Body of pancreas (tissue), 4 donors: ENCODE measurements around the gene MTA3. TPM values are rescaled to one million over a fixed set of nuclear protein-coding genes. Genes with fewer than 3 reads are reported as not detected.

ENCODE experiments used
- ATAC-seq: fragments of 150-250 bp; one replicate; pipeline ENCODE4 v1.9.1; 2016
- DNase-seq, 4 donors: peaks; one replicate each; pipeline ENCODE4 v3.0.0-alpha.2; 2019
- H3K27ac ChIP-seq, 4 donors: fragments of 200-600 bp; sonication (generic); 1 replicate in 3 of 4; 2 replicates in 1 of 4; pipeline versions ENCODE4 v1.5.1 to v1.6.1; 2016 to 2019; ENCODE audit warnings: mild to moderate bottlenecking in 1 of 4, mixed read lengths in 1 of 4, moderate library complexity in 1 of 4
- H3K27me3 ChIP-seq, 2 donors: fragments of 200-600 bp; sonication (generic); one replicate each; pipeline ENCODE4 v1.6.0; 2016; ENCODE audit warnings: mild to moderate bottlenecking in 1 of 2
- H3K36me3 ChIP-seq, 2 donors: fragments of 200-600 bp; sonication (generic); replicated peaks in 1 of 2; 2 replicates each; pipeline ENCODE4 v1.5.1; 2016; ENCODE audit warnings: low read depth in 2 of 2; ENCODE audit not compliant: insufficient read depth in 1 of 2
- H3K4me1 ChIP-seq: fragments of 200-600 bp; sonication (generic); one replicate; pipeline ENCODE4 v1.6.0; 2016
- H3K4me3 ChIP-seq, 2 donors: fragments of 200-600 bp; sonication (generic); 1 replicate in 1 of 2; 2 replicates in 1 of 2; pipeline ENCODE4 v1.5.1; 2016 to 2019
- H3K9me3 ChIP-seq, 3 donors: fragments of 200-600 bp; sonication (generic); 1 replicate in 2 of 3; 2 replicates in 1 of 3; pipeline ENCODE4 v1.5.1; 2016
- POLR2A ChIP-seq, 3 donors: fragments of 450-650 bp; IDR thresholded peaks; one replicate each; pipeline ENCODE4 v1.6.1; 2016; ENCODE audit warnings: antibody characterized with exemption in 3 of 3, mild to moderate bottlenecking in 2 of 3
- WGBS, 2 donors: methylation state at CpG; one replicate each; pipeline ENCODE4 v1.1.5; 2017; 5-methylcytosine and 5-hydroxymethylcytosine counted together
- intact Hi-C: fragments of 100-400 bp; cut with DNase I; formaldehyde crosslinking; loops from one replicate; pipeline ENCODE4 v1.15.1; 2023
- total RNA-seq, 2 donors: library from RNA; depleted of rRNA; stranded (reverse); fragments of >200 nt; gene quantifications; one replicate each; pipeline ENCODE4 v1.1.0, GENCODE V29; 2016
- TF ChIP-seq, protein P1 (sequence below), 7 experiments: fragments of 450-650 bp in 4 of 7; fragments of 200-600 bp in 3 of 7; sonication (generic) in 3 of 7; IDR thresholded peaks; one replicate each; pipeline ENCODE4 v1.5.1; 2016 to 2019; ENCODE audit warnings: antibody characterized with exemption in 7 of 7

The MTA3 gene
- total RNA-seq, 2 donors from 2014 or later = 23.1 to 31.1 TPM

DNA sequence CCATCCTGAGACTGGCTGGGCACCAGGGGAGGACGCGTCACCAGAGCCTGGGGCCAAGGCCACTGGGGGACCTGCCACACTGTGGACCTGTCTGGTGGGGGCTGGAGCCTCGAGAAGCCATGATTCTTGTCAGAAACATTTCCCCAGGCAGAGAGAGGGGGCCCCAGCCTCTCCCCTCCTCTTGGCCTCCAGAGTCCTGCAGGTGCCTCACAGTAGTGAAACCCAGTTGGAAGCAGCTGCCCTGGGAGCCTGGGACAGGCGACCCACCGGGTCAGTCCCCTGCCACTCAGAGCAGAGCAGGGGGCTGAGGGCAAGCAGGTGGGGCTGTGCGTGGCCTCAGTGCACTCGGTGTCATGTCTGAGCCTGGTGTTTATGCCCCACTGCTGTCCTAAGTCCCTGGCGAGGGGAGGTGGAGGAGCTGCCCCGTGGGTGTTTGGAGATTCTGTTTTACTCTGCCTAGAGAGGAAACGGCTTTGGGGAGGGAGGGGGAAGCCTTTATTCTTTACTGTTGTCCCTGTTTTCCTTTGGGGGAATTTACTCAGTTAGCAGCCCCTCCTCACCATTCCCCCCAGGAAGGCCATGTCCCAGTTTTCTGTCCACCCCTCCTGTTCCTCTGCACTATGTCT is 187.8 kb downstream of the MTA3 start:
- H3K4me1 ChIP-seq = peaks cover 39% of the 10 kb centered on the region
- H3K27ac ChIP-seq = peak overlapping the region in 2 of 4 donors; percentile 69 to 70

DNA sequence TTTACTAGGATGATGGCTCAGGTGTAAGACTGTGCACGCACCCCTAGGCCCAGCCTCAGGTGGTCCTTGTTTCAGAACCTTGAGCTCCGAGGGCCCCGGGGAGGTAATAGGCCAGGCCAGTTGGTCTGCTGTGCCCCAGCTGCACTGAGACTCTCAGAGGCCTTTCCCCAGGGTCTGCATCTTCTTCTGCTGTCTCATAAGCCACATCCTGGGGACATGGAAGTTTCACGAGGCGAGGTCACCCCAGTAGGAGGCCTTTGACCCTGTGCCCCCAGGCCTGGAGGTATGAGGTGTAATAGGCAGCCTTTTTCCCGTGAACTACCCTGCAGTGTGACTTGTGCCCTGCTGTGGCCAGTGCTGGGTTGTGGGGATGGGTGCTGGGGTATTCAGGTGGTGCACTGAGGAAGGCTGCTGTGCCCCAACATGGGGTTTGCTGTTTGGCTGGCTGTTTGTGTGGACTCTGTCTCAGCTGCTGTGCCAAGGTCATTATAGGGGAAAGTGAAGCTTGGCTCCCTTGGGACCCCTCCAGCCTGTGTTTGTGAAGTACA is 188.6 kb downstream of the MTA3 start:
- Histone ChIP-seq H3K27me3 (no peaks in the 10 kb centered on the region), H3K27ac (no peak overlapping the region), H3K36me3 (no peaks in the 10 kb centered on the region), H3K4me3 (no peak overlapping the region), H3K9me3 (no peaks in the 10 kb centered on the region), H3K4me1 (peaks cover 39% of the 10 kb centered on the region)
- no peak for DNase-seq
- 82 to 92% methylated on average over 6 of the region's 6 CpGs for WGBS, 2 donors
- no peak for TF ChIP-seq POLR2A (IDR thresholded peaks at IDR 0.05)
- TF ChIP-seq, protein P1, sequence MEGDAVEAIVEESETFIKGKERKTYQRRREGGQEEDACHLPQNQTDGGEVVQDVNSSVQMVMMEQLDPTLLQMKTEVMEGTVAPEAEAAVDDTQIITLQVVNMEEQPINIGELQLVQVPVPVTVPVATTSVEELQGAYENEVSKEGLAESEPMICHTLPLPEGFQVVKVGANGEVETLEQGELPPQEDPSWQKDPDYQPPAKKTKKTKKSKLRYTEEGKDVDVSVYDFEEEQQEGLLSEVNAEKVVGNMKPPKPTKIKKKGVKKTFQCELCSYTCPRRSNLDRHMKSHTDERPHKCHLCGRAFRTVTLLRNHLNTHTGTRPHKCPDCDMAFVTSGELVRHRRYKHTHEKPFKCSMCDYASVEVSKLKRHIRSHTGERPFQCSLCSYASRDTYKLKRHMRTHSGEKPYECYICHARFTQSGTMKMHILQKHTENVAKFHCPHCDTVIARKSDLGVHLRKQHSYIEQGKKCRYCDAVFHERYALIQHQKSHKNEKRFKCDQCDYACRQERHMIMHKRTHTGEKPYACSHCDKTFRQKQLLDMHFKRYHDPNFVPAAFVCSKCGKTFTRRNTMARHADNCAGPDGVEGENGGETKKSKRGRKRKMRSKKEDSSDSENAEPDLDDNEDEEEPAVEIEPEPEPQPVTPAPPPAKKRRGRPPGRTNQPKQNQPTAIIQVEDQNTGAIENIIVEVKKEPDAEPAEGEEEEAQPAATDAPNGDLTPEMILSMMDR (IDR thresholded peaks at IDR 0.05) = no peak
- no peak for ATAC-seq
- intact Hi-C loops = no loop called here

More for the DNA sequence above, 187.8 kb downstream of the MTA3 start:
- WGBS, 2 donors = 80 to 87% methylated on average over 8 to 10 of the region's 10 CpGs
- no peaks in the 10 kb centered on the region for H3K27me3 ChIP-seq
- intact Hi-C loops = no loop called here
- no peak overlapping the region for H3K4me3 ChIP-seq
- ATAC-seq (no peak), DNase-seq (no peak)
- no peaks in the 10 kb centered on the region for H3K9me3 ChIP-seq
- TF ChIP-seq, protein P1 (IDR thresholded peaks at IDR 0.05) = no peak
- TF ChIP-seq POLR2A (IDR thresholded peaks at IDR 0.05) = no peak
- H3K36me3 ChIP-seq = no peaks in the 10 kb centered on the region

DNA sequence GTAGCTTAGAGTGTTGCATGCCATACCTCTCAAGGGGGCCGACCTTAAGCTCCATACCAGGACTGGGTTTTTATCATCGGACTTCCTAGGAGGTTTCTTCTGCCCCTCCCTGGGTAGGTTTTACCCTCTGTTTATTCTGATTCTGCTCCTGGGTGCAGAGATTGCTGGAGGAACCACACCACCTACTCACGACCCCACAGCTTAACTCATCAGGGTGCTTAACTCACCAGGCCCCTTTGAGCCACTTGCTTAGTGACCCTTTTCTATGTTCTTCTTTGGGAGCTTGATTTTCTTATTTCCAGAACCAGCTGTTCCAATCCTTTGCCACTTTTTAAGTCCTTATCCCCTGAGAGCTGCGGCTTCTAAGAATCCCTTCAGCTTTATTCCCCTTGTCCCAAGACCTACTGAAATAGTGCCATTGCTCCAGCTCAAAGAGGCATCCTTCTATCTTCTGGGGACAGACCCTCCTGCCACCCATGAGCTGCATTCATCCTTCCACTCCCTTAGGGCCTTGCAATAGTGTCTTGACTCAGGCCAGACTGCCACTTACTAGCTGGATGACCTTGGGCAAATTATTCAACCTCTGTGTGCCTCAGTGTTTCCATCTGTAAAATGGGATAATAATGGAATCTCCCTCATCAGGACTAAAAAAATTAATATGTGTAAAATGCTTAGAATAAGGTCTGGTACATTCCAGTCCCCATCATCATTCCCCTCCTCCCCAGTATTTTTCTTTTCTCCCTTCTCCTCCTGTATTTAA is 189.7 kb downstream of the MTA3 start:
- no peaks in the 10 kb centered on the region for H3K9me3 ChIP-seq
- DNase-seq = no peak
- intact Hi-C loops = no loop called here
- H3K4me1 ChIP-seq = peaks cover 37% of the 10 kb centered on the region
- no peak for ATAC-seq
- no peaks in the 10 kb centered on the region for H3K36me3 ChIP-seq
- WGBS, 2 donors = 77 to 94% methylated on average over 4 of the region's 4 CpGs
- TF ChIP-seq, protein P1 (IDR thresholded peaks at IDR 0.05) = no peak
- TF ChIP-seq POLR2A (IDR thresholded peaks at IDR 0.05) = no peak
- H3K27ac ChIP-seq = no peak overlapping the region
- no peaks in the 10 kb centered on the region for H3K27me3 ChIP-seq
- no peak overlapping the region for H3K4me3 ChIP-seq

DNA sequence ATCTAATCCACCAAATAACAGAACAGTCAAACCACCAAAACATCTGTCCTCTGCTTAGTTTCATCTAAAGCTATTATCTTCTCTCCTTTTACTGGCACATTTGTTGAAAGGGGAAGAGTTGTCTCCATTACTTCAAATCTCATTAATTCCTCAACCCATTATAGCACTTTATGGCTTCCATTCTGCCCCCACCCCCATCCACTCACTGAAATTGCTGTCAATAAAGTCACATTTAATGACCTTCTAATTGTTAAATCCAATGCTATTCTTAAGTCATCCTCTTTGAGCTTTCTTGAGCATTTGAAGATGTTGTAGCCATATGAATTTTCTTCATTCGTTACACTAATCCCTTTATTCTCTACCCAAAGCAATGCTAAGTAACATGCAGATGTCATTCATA is 190.3 kb downstream of the MTA3 start:
- H3K36me3 ChIP-seq = no peaks in the 10 kb centered on the region
- no peak overlapping the region for H3K27ac ChIP-seq
- H3K9me3 ChIP-seq = no peaks in the 10 kb centered on the region
- WGBS, 2 donors = 82 to 97% methylated on average over 1 of the region's 1 CpG
- no peaks in the 10 kb centered on the region for H3K27me3 ChIP-seq
- no peak for DNase-seq
- TF ChIP-seq, protein P1 (IDR thresholded peaks at IDR 0.05) = no peak
- TF ChIP-seq POLR2A (IDR thresholded peaks at IDR 0.05) = no peak
- no peak for ATAC-seq
- H3K4me1 ChIP-seq = peaks cover 31% of the 10 kb centered on the region
- intact Hi-C loops = no loop called here
- H3K4me3 ChIP-seq = no peak overlapping the region
